Fibroblast of upper back skin (primary cell): Measurements from ENCODE around the gene FBXO10.
"Not testable (repeated sequence)": the region's sequence is repeated elsewhere in the genome, so short reads cannot be mapped to it uniquely, and the experiment has no call there.

Experiments used
- DNase-seq: peaks from one replicate; pipeline ENCODE4 v3.0.0-alpha.2; 2013

The FBXO10 gene

GRCh38 chr9:37511016-37512010 lies 64.9 kb downstream of the FBXO10 start:
- no peak for DNase-seq

GRCh38 chr9:37510053-37510452 lies 66.1 kb downstream of the FBXO10 start:
- not testable (repeated sequence) for DNase-seq

GRCh38 chr9:37509536-37509935 lies 66.6 kb downstream of the FBXO10 start:
- DNase-seq: no peak

GRCh38 chr9:37508834-37509206 lies 67.4 kb downstream of the FBXO10 start:
- DNase-seq: no peak

- DNase-seq: no peak
Observed at GRCh38 chr9:37508135-37508833, 67.9 kb downstream of the FBXO10 start.

GRCh38 chr9:37507566-37508134 lies 68.5 kb downstream of the FBXO10 start:
- DNase-seq: no peak

GRCh38 chr9:37504605-37505004 lies 71.6 kb downstream of the FBXO10 start:
- DNase-seq: no peak

GRCh38 chr9:37503736-37504135 lies 72.4 kb downstream of the FBXO10 start:
- no peak for DNase-seq

- no peak for DNase-seq
Observed at GRCh38 chr9:37501957-37502596, 74.1 kb downstream of the FBXO10 start.

- DNase-seq: no peak
Observed at GRCh38 chr9:37499297-37499696, 76.9 kb downstream of the FBXO10 start.

GRCh38 chr9:37498457-37498856 lies 77.7 kb downstream of the FBXO10 start:
- DNase-seq: no peak

- DNase-seq: no peak
Observed at GRCh38 chr9:37497320-37497719, 78.9 kb downstream of the FBXO10 start.

- no peak for DNase-seq
Observed at GRCh38 chr9:37496020-37496419, 80.2 kb downstream of the FBXO10 start.

GRCh38 chr9:37495571-37495970 lies 80.6 kb downstream of the FBXO10 start:
- DNase-seq: no peak

GRCh38 chr9:37491939-37492338 lies 84.2 kb downstream of the FBXO10 start:
- DNase-seq: no peak

- DNase-seq: peak; percentile 92
Observed at GRCh38 chr9:37486616-37487548, 89.3 kb downstream of the FBXO10 start.

- DNase-seq: no peak
Observed at GRCh38 chr9:37486256-37486615, 89.9 kb downstream of the FBXO10 start.

GRCh38 chr9:37485389-37486255 lies 90.6 kb downstream of the FBXO10 start, which contains the start of gene POLR1E:
TSS of gene POLR1E (plus strand) at chr9:37485948. CDS start at chr9:37486048, 100 bp downstream.
- DNase-seq: peak; percentile 91

- DNase-seq: no peak
Observed at GRCh38 chr9:37480759-37481158, 95.4 kb downstream of the FBXO10 start.

GRCh38 chr9:37477987-37478619 lies 98.1 kb downstream of the FBXO10 start:
- DNase-seq: not testable (repeated sequence)
